ENCODE measurements around the gene PLTP. TPM values are rescaled to one million over a fixed set of nuclear protein-coding genes. Genes with fewer than 3 reads are reported as not detected.
"Not testable (repeated sequence)": the region's sequence is repeated elsewhere in the genome, so short reads cannot be mapped to it uniquely, and the experiment has no call there.

PLTP gene
- total RNA-seq, 1 donor from 2014 or later = 48.5 TPM

- no peak for TF ChIP-seq CTCF (IDR thresholded peaks at IDR 0.05)
- H3K27ac Mint-ChIP-seq (ENCODE audit: unreplicated experiment) = no peak overlapping the region
- no peaks in the 10 kb centered on the region for H3K4me1 Mint-ChIP-seq (ENCODE audit: low read depth)
- H3K9me3 Mint-ChIP-seq (ENCODE audit: low read depth) = no peaks in the 10 kb centered on the region
- no peaks in the 10 kb centered on the region for H3K27me3 Mint-ChIP-seq (ENCODE audit: low read depth)
- H3K4me3 Mint-ChIP-seq (ENCODE audit: unreplicated experiment) = no peak overlapping the region
- no peak for DNase-seq (ENCODE audit: low spot score)
- peaks cover 9% of the 10 kb centered on the region for H3K36me3 Mint-ChIP-seq (ENCODE audit: low read depth)
These were observed 9.7 kb downstream of the PLTP start for GRCh38 chr20:45902199-45902701.

GRCh38 chr20:45901332-45901731 lies 10.6 kb downstream of the PLTP start:
- not testable (repeated sequence) for H3K27ac Mint-ChIP-seq (ENCODE audit: unreplicated experiment); H3K27me3 Mint-ChIP-seq (ENCODE audit: low read depth); H3K4me3 Mint-ChIP-seq (ENCODE audit: unreplicated experiment); H3K4me1 Mint-ChIP-seq (ENCODE audit: low read depth); DNase-seq (ENCODE audit: low spot score); H3K9me3 Mint-ChIP-seq (ENCODE audit: low read depth)
- peaks cover 12% of the 10 kb centered on the region for H3K36me3 Mint-ChIP-seq (ENCODE audit: low read depth)

DNA sequence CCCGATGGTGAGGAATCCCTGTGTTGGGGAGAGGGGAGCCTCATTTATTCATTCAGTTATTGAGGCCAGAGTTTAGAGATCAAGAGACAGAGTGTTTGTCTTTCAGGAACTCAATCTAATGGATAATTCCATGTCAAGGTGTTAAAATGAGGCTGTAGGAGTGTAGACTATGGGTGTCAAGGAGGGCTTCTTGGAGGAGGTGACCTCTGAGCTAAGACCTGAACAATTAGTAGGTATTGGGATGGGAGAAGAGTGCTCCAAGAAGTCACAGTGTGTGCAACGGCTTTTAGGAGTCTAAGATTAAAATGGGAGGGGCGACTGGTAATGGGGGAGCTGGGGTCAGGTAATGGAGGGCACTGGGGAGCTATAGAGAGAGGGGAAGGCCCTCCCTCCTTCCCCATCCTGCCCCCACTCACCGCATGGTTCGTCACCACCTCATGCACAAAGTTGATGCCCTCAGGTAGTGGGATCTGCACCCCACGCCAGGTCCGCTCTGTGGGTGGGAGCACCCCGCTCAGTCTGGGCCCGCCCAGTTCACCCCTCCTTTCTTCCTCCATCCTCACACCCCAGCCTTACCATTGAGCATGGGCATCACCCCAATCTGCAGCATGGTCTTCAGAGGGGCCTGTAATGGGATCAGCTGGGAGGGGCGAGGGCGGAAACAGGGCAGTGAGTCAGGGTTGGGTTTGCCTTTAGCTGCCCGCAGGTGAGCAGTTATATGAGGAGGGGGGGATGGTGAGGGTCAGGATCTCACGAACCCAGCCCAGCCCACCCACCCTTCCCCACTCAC lies 12.7 kb downstream of the PLTP start:
- Mint-ChIP-seq H3K4me1 (ENCODE audit: low read depth) (no peaks in the 10 kb centered on the region), H3K27me3 (ENCODE audit: low read depth) (no peaks in the 10 kb centered on the region), H3K9me3 (ENCODE audit: low read depth) (no peaks in the 10 kb centered on the region), H3K27ac (ENCODE audit: unreplicated experiment) (peak overlapping the region; percentile 37), H3K4me3 (ENCODE audit: unreplicated experiment) (no peak overlapping the region), H3K36me3 (ENCODE audit: low read depth) (peaks cover 12% of the 10 kb centered on the region)
- TF ChIP-seq CTCF (IDR thresholded peaks at IDR 0.05) = no peak
- DNase-seq (ENCODE audit: low spot score) = no peak

DNA sequence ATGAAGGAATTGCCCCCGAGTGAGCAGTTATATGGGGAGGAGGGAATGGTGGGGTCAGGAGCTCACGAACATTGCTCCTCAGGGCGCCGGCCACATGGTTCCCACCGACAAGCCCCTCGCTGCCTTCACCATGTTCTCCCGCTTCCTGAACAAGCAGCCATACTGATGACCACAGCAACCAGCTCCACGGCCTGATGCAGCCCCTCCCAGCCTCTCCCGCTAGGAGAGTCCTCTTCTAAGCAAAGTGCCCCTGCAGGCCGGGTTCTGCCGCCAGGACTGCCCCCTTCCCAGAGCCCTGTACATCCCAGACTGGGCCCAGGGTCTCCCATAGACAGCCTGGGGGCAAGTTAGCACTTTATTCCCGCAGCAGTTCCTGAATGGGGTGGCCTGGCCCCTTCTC lies 13.7 kb downstream of the PLTP start:
- no peak overlapping the region for H3K4me3 Mint-ChIP-seq (ENCODE audit: unreplicated experiment)
- peaks cover 4% of the 10 kb centered on the region for H3K4me1 Mint-ChIP-seq (ENCODE audit: low read depth)
- peaks cover 15% of the 10 kb centered on the region for H3K36me3 Mint-ChIP-seq (ENCODE audit: low read depth)
- TF ChIP-seq CTCF (IDR thresholded peaks at IDR 0.05) = no peak
- H3K27me3 Mint-ChIP-seq (ENCODE audit: low read depth) = no peaks in the 10 kb centered on the region
- H3K9me3 Mint-ChIP-seq (ENCODE audit: low read depth) = no peaks in the 10 kb centered on the region
- H3K27ac Mint-ChIP-seq (ENCODE audit: unreplicated experiment) = no peak overlapping the region
- no peak for DNase-seq (ENCODE audit: low spot score)

DNA sequence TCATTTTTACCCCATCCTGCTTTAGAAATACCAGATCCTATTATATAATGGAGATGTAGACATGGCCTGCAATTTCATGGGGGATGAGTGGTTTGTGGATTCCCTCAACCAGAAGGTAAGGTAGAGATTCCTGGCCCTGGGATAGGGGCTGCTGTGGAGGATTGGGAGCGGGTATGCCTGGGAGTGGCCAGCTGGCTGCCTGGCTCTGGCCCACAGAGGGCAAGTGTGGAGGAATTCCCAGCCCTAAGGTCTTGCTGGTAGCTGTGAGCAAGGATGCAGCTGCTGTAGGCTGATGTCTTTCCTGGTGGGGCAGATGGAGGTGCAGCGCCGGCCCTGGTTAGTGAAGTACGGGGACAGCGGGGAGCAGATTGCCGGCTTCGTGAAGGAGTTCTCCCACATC lies 14.3 kb downstream of the PLTP start:
- DNase-seq (ENCODE audit: low spot score) = no peak
- H3K4me3 Mint-ChIP-seq (ENCODE audit: unreplicated experiment) = no peak overlapping the region
- H3K9me3 Mint-ChIP-seq (ENCODE audit: low read depth) = no peaks in the 10 kb centered on the region
- H3K27ac Mint-ChIP-seq (ENCODE audit: unreplicated experiment) = no peak overlapping the region
- peaks cover 15% of the 10 kb centered on the region for H3K36me3 Mint-ChIP-seq (ENCODE audit: low read depth)
- H3K4me1 Mint-ChIP-seq (ENCODE audit: low read depth) = peaks cover 5% of the 10 kb centered on the region
- no peaks in the 10 kb centered on the region for H3K27me3 Mint-ChIP-seq (ENCODE audit: low read depth)
- no peak for TF ChIP-seq CTCF (IDR thresholded peaks at IDR 0.05)

GRCh38 chr20:45897289-45897688 lies 14.7 kb downstream of the PLTP start:
- no peak overlapping the region for H3K27ac Mint-ChIP-seq (ENCODE audit: unreplicated experiment)
- peaks cover 15% of the 10 kb centered on the region for H3K36me3 Mint-ChIP-seq (ENCODE audit: low read depth)
- TF ChIP-seq CTCF (IDR thresholded peaks at IDR 0.05) = no peak
- no peaks in the 10 kb centered on the region for H3K9me3 Mint-ChIP-seq (ENCODE audit: low read depth)
- peaks cover 9% of the 10 kb centered on the region for H3K4me1 Mint-ChIP-seq (ENCODE audit: low read depth)
- no peak overlapping the region for H3K4me3 Mint-ChIP-seq (ENCODE audit: unreplicated experiment)
- H3K27me3 Mint-ChIP-seq (ENCODE audit: low read depth) = no peaks in the 10 kb centered on the region
- no peak for DNase-seq (ENCODE audit: low spot score)
